ENCODE measurements around the gene BRSK2. TPM values are rescaled to one million over a fixed set of nuclear protein-coding genes. Genes with fewer than 3 reads are reported as not detected.
"Not testable (repeated sequence)": the region's sequence is repeated elsewhere in the genome, so short reads cannot be mapped to it uniquely, and the experiment has no call there.

Gene BRSK2
- total RNA-seq, 1 donor from 2014 or later, result 1.0 TPM

- Histone ChIP-seq H3K9ac (ENCODE audit: low read depth in 1 of 3, low read length in 3 of 3) (no peak overlapping the region), H3K4me3 (ENCODE audit: low read length in 3 of 3) (no peak overlapping the region), H3K27me3 (ENCODE audit: control insufficient read depth in 3 of 3, insufficient read depth in 3 of 3, low read length in 3 of 3) (peaks cover 37 to 67% (median 38%) of the 10 kb centered on the region in 3 donors), H3K36me3 (ENCODE audit: control insufficient read depth in 3 of 3, insufficient read depth in 3 of 3, low read length in 3 of 3) (no peaks in the 10 kb centered on the region), H3K9me3 (ENCODE audit: control insufficient read depth in 3 of 3, low read length in 3 of 3) (no peaks in the 10 kb centered on the region), H3K27ac (ENCODE audit: low read depth, low read length) (no peak overlapping the region), H3K4me1 (ENCODE audit: control insufficient read depth in 3 of 3, insufficient read depth in 3 of 3, low read length in 3 of 3) (no peaks in the 10 kb centered on the region)
Measured at GRCh38 chr11:1407668-1408067, 17.9 kb downstream of the BRSK2 start.

DNA sequence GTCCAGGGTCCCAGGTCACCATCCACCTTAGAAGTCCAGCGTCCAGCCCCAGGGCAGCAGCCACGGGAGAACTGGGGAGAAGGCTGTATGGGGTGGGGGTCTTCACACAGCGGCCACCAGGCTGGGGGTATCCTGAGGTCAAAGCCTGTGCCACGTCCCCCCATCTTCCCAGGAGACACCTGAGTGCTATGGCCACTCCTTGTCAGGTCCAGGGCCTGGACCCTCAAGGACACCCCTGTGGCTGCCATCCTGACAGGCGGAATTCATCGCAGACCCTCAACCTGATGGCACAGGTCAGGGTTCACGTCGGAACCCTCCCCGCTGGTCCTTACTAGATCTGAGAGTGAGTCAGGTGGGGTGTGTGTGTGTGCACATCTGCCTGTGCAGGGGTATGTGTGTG is 18.6 kb downstream of the BRSK2 start:
- Histone ChIP-seq H3K4me1 (ENCODE audit: control insufficient read depth in 3 of 3, insufficient read depth in 3 of 3, low read length in 3 of 3) (no peaks in the 10 kb centered on the region), H3K27me3 (ENCODE audit: control insufficient read depth in 3 of 3, insufficient read depth in 3 of 3, low read length in 3 of 3) (peaks cover 31 to 61% (median 38%) of the 10 kb centered on the region in 3 donors), H3K4me3 (ENCODE audit: low read length in 3 of 3) (no peak overlapping the region), H3K9me3 (ENCODE audit: control insufficient read depth in 3 of 3, low read length in 3 of 3) (no peaks in the 10 kb centered on the region), H3K9ac (ENCODE audit: low read depth in 1 of 3, low read length in 3 of 3) (no peak overlapping the region), H3K27ac (ENCODE audit: low read depth, low read length) (no peak overlapping the region), H3K36me3 (ENCODE audit: control insufficient read depth in 3 of 3, insufficient read depth in 3 of 3, low read length in 3 of 3) (no peaks in the 10 kb centered on the region)

DNA sequence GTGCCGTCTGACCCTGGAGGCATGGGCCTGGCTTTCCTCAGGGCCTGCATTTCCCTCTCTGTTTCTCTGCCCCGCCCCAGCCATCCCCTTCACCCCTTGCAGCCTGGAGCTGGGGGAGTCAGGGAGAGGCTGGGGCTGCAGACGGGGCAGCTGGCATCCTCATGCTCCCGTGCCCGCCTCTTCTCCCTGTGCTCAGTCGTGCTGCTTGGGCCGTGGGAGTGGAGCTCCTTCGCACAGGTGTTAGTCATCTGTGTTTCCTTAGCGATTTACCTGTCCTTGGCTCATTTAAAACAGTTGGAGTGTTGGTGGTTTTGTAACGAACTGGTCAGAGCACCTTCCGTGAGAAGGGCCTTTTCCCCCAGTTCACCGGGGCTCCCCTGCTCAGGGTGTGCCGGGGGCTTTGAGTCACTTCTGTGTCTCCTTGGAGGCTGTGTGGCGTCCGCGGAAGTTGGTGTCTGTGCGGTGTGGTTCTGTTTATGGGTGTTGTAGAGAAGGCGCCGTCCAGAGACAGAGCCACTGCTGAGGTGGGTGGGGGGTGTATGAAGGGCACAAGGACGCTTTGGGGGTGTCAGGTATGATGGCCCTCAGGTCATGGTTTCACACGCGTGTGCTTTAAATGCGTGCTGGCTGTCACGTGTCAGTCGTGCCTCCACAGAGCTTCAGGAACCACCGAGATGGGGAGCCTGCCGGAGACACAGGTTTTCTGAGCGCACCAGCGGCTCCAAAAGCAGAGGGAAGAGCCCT is 19.5 kb downstream of the BRSK2 start:
- Histone ChIP-seq H3K36me3 (ENCODE audit: control insufficient read depth in 3 of 3, insufficient read depth in 3 of 3, low read length in 3 of 3) (no peaks in the 10 kb centered on the region), H3K9me3 (ENCODE audit: control insufficient read depth in 3 of 3, low read length in 3 of 3) (no peaks in the 10 kb centered on the region), H3K27ac (ENCODE audit: low read depth, low read length) (no peak overlapping the region), H3K9ac (ENCODE audit: low read depth in 1 of 3, low read length in 3 of 3) (no peak overlapping the region), H3K4me1 (ENCODE audit: control insufficient read depth in 3 of 3, insufficient read depth in 3 of 3, low read length in 3 of 3) (no peaks in the 10 kb centered on the region), H3K27me3 (ENCODE audit: control insufficient read depth in 3 of 3, insufficient read depth in 3 of 3, low read length in 3 of 3) (peaks cover 26 to 52% (median 38%) of the 10 kb centered on the region in 3 donors), H3K4me3 (ENCODE audit: low read length in 3 of 3) (no peak overlapping the region)

GRCh38 chr11:1409852-1410125 is 20.1 kb downstream of the BRSK2 start:
- not testable (repeated sequence) for H3K27ac ChIP-seq (ENCODE audit: low read depth, low read length); H3K4me1 ChIP-seq (ENCODE audit: control insufficient read depth in 3 of 3, insufficient read depth in 3 of 3, low read length in 3 of 3); H3K9me3 ChIP-seq (ENCODE audit: control insufficient read depth in 3 of 3, low read length in 3 of 3); H3K36me3 ChIP-seq (ENCODE audit: control insufficient read depth in 3 of 3, insufficient read depth in 3 of 3, low read length in 3 of 3); H3K9ac ChIP-seq (ENCODE audit: low read depth in 1 of 3, low read length in 3 of 3); H3K4me3 ChIP-seq (ENCODE audit: low read length in 3 of 3)
- H3K27me3 ChIP-seq (ENCODE audit: control insufficient read depth in 3 of 3, insufficient read depth in 3 of 3, low read length in 3 of 3), result peaks cover 24 to 48% (median 38%) of the 10 kb centered on the region in 3 donors

- no peaks in the 10 kb centered on the region for H3K4me1 ChIP-seq (ENCODE audit: control insufficient read depth in 3 of 3, insufficient read depth in 3 of 3, low read length in 3 of 3)
- no peak overlapping the region for H3K4me3 ChIP-seq (ENCODE audit: low read length in 3 of 3)
- no peaks in the 10 kb centered on the region for H3K9me3 ChIP-seq (ENCODE audit: control insufficient read depth in 3 of 3, low read length in 3 of 3)
- no peaks in the 10 kb centered on the region for H3K36me3 ChIP-seq (ENCODE audit: control insufficient read depth in 3 of 3, insufficient read depth in 3 of 3, low read length in 3 of 3)
- H3K27ac ChIP-seq (ENCODE audit: low read depth, low read length), result no peak overlapping the region
- H3K27me3 ChIP-seq (ENCODE audit: control insufficient read depth in 3 of 3, insufficient read depth in 3 of 3, low read length in 3 of 3), result peaks cover 25 to 40% (median 31%) of the 10 kb centered on the region in 3 donors
- no peak overlapping the region for H3K9ac ChIP-seq (ENCODE audit: low read depth in 1 of 3, low read length in 3 of 3)
Measured at GRCh38 chr11:1410366-1411291, 20.9 kb downstream of the BRSK2 start.

DNA sequence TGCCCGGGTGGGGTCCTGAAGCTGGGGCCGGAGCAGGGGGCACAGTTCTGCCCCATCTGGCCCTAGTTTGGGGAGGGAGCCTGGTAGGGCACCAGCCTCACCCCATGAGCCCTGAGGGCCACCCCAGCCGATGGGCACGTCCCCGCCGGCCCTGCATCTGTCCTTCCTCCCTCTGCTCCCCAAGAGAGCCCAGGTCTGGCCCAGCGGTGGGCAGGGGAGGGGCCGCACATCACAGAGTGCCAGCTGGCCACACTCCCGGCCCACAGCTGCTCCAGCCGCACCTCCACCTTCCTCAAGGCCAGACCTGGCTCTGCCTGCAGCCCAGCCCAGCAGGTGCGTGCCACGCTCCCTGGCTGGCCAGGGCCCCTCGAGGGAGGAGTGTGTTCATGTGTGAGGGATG is 21.6 kb downstream of the BRSK2 start:
- H3K9ac ChIP-seq (ENCODE audit: low read depth in 1 of 3, low read length in 3 of 3), result no peak overlapping the region
- peaks cover 25 to 40% (median 31%) of the 10 kb centered on the region in 3 donors for H3K27me3 ChIP-seq (ENCODE audit: control insufficient read depth in 3 of 3, insufficient read depth in 3 of 3, low read length in 3 of 3)

DNA sequence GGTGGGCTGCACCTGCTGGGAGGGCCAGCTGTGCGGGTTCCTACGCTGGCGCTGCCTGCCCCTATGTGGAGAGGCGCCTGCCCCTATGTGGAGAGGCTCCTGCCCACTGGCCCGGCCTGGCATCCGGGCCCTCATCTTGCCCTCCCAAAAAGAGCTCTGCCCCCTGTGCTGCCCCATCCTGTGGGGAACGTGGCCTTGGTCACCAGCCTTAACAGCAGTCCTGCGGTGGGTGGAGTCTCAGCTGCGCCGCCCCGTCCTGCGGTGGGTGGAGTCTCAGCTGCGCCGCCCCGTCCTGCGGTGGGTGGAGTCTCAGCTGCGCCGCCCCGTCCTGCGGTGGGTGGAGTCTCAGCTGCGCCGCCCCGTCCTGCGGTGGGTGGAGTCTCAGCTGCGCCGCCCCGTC is 22.0 kb downstream of the BRSK2 start:
- not testable (repeated sequence) for H3K9ac ChIP-seq (ENCODE audit: low read depth in 1 of 3, low read length in 3 of 3); H3K27ac ChIP-seq (ENCODE audit: low read depth, low read length); H3K4me3 ChIP-seq (ENCODE audit: low read length in 3 of 3); H3K9me3 ChIP-seq (ENCODE audit: control insufficient read depth in 3 of 3, low read length in 3 of 3); H3K4me1 ChIP-seq (ENCODE audit: control insufficient read depth in 3 of 3, insufficient read depth in 3 of 3, low read length in 3 of 3); H3K36me3 ChIP-seq (ENCODE audit: control insufficient read depth in 3 of 3, insufficient read depth in 3 of 3, low read length in 3 of 3)
- peaks cover 25 to 40% (median 29%) of the 10 kb centered on the region in 3 donors for H3K27me3 ChIP-seq (ENCODE audit: control insufficient read depth in 3 of 3, insufficient read depth in 3 of 3, low read length in 3 of 3)

More for the DNA sequence above, 21.6 kb downstream of the BRSK2 start:
- Histone ChIP-seq H3K36me3 (ENCODE audit: control insufficient read depth in 3 of 3, insufficient read depth in 3 of 3, low read length in 3 of 3) (no peaks in the 10 kb centered on the region), H3K9me3 (ENCODE audit: control insufficient read depth in 3 of 3, low read length in 3 of 3) (peaks cover 0 to 3% (median 0%) of the 10 kb centered on the region in 3 donors), H3K4me1 (ENCODE audit: control insufficient read depth in 3 of 3, insufficient read depth in 3 of 3, low read length in 3 of 3) (no peaks in the 10 kb centered on the region), H3K27ac (ENCODE audit: low read depth, low read length) (no peak overlapping the region), H3K4me3 (ENCODE audit: low read length in 3 of 3) (no peak overlapping the region)

GRCh38 chr11:1412377-1413095 is 22.8 kb downstream of the BRSK2 start:
- no peak overlapping the region for H3K27ac ChIP-seq (ENCODE audit: low read depth, low read length)
- H3K4me3 ChIP-seq (ENCODE audit: low read length in 3 of 3), result no peak overlapping the region
- no peaks in the 10 kb centered on the region for H3K4me1 ChIP-seq (ENCODE audit: control insufficient read depth in 3 of 3, insufficient read depth in 3 of 3, low read length in 3 of 3)
- peaks cover 0 to 4% (median 4%) of the 10 kb centered on the region in 3 donors for H3K9me3 ChIP-seq (ENCODE audit: control insufficient read depth in 3 of 3, low read length in 3 of 3)
- H3K36me3 ChIP-seq (ENCODE audit: control insufficient read depth in 3 of 3, insufficient read depth in 3 of 3, low read length in 3 of 3), result no peaks in the 10 kb centered on the region
- no peak overlapping the region for H3K9ac ChIP-seq (ENCODE audit: low read depth in 1 of 3, low read length in 3 of 3)
- peaks cover 18 to 35% (median 26%) of the 10 kb centered on the region in 3 donors for H3K27me3 ChIP-seq (ENCODE audit: control insufficient read depth in 3 of 3, insufficient read depth in 3 of 3, low read length in 3 of 3)

DNA sequence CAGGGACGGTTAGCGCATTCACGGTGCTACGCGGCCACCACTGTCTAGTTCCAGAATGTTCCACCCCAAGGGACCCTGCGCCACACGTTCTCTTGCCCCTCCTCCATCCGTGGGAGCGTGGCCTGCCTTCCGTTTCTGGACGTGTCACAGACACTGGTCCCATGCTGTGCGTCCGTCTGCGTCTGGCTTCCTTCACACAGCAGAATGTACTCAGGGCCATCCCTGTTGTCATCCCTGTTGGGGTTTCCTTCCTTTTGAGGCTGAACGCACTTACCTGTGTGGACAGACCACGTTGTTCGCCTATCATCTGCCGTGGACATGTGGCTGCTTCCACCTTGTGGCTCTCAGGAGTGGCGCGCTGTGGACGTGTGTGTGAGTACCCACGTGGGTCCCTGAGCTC is 24.9 kb downstream of the BRSK2 start:
- H3K4me3 ChIP-seq (ENCODE audit: low read length in 3 of 3), result no peak overlapping the region

More for the DNA sequence above, 24.9 kb downstream of the BRSK2 start:
- Histone ChIP-seq H3K9me3 (ENCODE audit: control insufficient read depth in 3 of 3, low read length in 3 of 3) (peaks cover 0 to 9% (median 8%) of the 10 kb centered on the region in 3 donors), H3K9ac (ENCODE audit: low read depth in 1 of 3, low read length in 3 of 3) (no peak overlapping the region), H3K36me3 (ENCODE audit: control insufficient read depth in 3 of 3, insufficient read depth in 3 of 3, low read length in 3 of 3) (no peaks in the 10 kb centered on the region), H3K4me1 (ENCODE audit: control insufficient read depth in 3 of 3, insufficient read depth in 3 of 3, low read length in 3 of 3) (no peaks in the 10 kb centered on the region), H3K27me3 (ENCODE audit: control insufficient read depth in 3 of 3, insufficient read depth in 3 of 3, low read length in 3 of 3) (peaks cover 10 to 18% (median 16%) of the 10 kb centered on the region in 3 donors), H3K27ac (ENCODE audit: low read depth, low read length) (no peak overlapping the region)

Data from skeletal muscle tissue (tissue), 4 donors.